Stimulated activated CD8-positive, alpha-beta memory T cell treated with anti-CD3 and anti-CD28 coated beads, Interleukin-7, amount 100 ng/mL, for 24 hours (primary cell): ENCODE results near the gene OR2B2.

ENCODE experiments used
- DNase-seq: peaks from one replicate; pipeline ENCODE4 v3.0.0-alpha.2; 2020; ENCODE audit warnings: low read depth

Gene OR2B2

GRCh38 chr6:27893059-27893835 is 18.9 kb downstream of the OR2B2 start:
- peak; percentile 66 for DNase-seq

- DNase-seq = no peak
Observed at GRCh38 chr6:27892649-27893058, 19.5 kb downstream of the OR2B2 start.

- no peak for DNase-seq
Observed at GRCh38 chr6:27891320-27891875, 20.8 kb downstream of the OR2B2 start.

- DNase-seq = no peak
Observed at GRCh38 chr6:27890445-27891319, 21.5 kb downstream of the OR2B2 start.

- DNase-seq = no peak
Observed at GRCh38 chr6:27889628-27890444, 22.4 kb downstream of the OR2B2 start.

- no peak for DNase-seq
Observed at GRCh38 chr6:27889275-27889627, 22.9 kb downstream of the OR2B2 start.

- no peak for DNase-seq
Observed at GRCh38 chr6:27888566-27888965, 23.6 kb downstream of the OR2B2 start.

GRCh38 chr6:27886073-27886472 is 26.1 kb downstream of the OR2B2 start:
- no peak for DNase-seq

GRCh38 chr6:27883136-27883535 is 29.1 kb downstream of the OR2B2 start:
- DNase-seq = no peak

GRCh38 chr6:27882624-27883023 is 29.6 kb downstream of the OR2B2 start:
- no peak for DNase-seq

- no peak for DNase-seq
Observed at GRCh38 chr6:27879837-27880236, 32.4 kb downstream of the OR2B2 start.

- no peak for DNase-seq
Observed at GRCh38 chr6:27874016-27874415, 38.2 kb downstream of the OR2B2 start.

GRCh38 chr6:27873021-27873940 is 38.9 kb downstream of the OR2B2 start:
- no peak for DNase-seq

- no peak for DNase-seq
Observed at GRCh38 chr6:27872642-27873020, 39.6 kb downstream of the OR2B2 start.

- DNase-seq = no peak
Observed at GRCh38 chr6:27871924-27872638, 40.1 kb downstream of the OR2B2 start.

- DNase-seq = no peak
Observed at GRCh38 chr6:27870291-27870870, 41.8 kb downstream of the OR2B2 start.

GRCh38 chr6:27868311-27868710 is 43.9 kb downstream of the OR2B2 start:
- no peak for DNase-seq

GRCh38 chr6:27867945-27868300 is 44.3 kb downstream of the OR2B2 start:
- DNase-seq = no peak

- DNase-seq = no peak
Observed at GRCh38 chr6:27867051-27867944, 44.9 kb downstream of the OR2B2 start.
